GM18505 (cell line): ENCODE measurements around the gene TIMM10.
"Not testable (repeated sequence)": the region's sequence is repeated elsewhere in the genome, so short reads cannot be mapped to it uniquely, and the experiment has no call there.

Source experiments
- ATAC-seq: cut with Tn5 transposase; IDR thresholded peaks from one replicate; pipeline ENCODE4 v1.9.1; 2021; ENCODE audit not compliant: unreplicated experiment
- POLR2A ChIP-seq: IDR thresholded peaks from 4 replicates; pipeline ENCODE4 v1.6.1; 2011; ENCODE audit warnings: borderline replicate concordance; ENCODE audit not compliant: insufficient read depth, insufficient read length; ENCODE audit errors: extremely low read depth

TIMM10 gene

DNA sequence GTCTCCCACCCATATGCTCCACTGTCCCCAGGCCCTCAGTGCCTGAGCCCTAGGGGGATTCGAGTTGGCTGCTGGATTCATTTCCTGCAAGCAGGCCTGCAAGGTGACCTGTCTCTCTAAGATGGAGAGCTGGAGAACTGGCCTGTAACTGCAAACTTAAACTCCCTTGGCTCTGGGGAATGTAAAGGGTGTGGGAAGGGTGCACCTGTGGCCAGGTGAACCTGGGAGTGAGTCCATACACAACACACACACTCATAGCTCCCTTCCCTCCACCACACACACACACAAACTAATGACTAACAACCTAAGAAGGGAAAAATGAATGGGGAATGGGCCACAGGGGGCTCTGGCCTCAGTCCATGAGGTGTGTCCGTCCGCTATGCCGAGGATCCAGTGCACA lies 21.4 kb upstream of the TIMM10 start:
- ATAC-seq = no peak
- TF ChIP-seq POLR2A = no peak

DNA sequence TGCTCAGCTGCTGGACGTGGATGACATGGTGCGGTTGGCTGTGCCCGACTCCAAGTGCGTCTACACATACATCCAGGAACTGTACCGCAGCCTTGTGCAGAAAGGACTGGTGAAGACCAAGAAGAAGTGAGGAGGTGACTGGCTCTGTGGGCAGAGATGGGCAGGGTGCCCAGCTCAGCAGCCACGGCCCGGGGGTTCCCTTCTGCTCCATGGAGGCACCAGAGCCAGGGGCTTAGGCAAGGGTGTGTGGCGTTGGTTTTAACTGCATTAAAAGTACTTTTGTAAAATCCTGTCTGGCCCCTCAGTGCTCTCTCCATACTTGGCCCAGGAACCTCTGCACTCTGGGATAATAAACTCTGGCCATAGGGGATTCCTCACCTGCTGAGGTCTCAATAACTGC lies 19.4 kb upstream of the TIMM10 start:
- ATAC-seq = no peak
- TF ChIP-seq POLR2A = no peak

DNA sequence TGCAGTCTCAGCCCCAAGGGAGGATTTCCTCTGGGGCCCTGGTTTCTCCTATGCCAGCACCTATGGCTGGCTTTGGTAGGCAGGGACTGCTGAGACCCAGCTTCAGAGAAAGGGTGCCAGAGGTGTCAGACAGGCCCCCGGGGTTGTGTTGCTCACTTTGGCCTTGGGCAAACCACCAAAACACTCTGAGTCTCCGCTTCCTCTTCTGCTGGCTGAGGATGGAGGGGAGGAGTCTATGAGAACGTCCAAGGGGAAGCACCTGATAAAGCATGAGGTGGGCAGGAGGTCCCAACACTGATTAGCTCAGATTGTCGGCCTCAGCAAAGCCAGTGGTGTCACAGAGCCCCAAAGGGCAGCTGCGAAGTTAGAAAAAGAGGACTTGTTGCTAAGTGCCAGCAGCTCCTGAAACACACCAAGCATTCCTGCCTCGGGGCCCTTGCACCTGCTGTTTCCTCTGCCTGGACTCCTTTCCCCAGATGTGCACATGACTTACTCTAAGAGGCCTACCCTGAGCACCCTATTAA lies 17.4 kb upstream of the TIMM10 start:
- peak; percentile 89 for ATAC-seq
- no peak for TF ChIP-seq POLR2A

DNA sequence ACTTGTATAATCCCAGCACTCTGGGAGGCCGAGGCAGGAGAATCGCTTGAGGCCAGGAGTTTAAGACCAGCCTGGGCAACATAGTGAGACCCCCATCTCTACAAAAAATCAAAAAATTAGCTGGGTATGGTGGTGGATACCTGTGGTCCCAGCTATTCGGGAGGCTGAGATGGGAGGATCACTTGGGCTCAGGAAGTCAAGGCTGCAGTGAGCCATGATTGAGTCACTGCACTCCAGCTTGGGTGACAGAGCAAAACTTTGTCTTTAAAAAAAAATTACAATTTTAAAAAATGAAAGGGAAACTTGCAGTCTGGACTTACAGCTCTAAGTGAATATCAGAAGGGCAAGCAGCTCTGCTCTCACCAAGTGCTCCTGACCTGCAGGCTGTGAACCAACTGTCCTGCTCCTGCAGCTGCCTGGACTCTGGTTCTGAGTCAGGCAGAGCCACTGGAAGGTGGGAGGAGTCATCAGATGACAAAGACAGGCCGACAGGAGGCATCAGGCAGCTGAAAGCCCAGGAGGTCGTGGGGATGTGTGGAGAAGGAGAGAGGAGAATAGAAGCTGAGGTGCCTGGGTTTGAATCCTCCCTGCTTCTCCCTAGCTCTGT lies 16.4 kb upstream of the TIMM10 start:
- peak; percentile 52 for ATAC-seq
- TF ChIP-seq POLR2A = peak; percentile 2

DNA sequence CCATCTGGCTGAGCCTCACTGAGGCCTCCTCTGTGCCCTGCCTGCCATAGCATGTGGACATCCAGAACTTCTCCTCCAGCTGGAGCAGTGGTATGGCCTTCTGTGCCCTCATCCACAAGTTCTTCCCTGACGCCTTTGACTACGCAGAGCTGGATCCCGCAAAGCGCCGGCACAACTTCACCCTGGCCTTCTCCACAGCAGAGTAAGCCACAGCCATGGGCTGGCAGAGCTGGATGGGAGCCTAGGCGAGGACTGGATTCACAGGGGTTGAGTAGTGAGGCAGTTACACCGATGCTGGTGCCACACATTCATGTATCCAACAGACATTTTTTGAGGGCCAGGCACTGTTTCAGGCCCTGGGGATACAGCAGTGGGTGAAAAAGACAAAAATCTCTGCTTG lies 15.9 kb upstream of the TIMM10 start:
- no peak for ATAC-seq
- no peak for TF ChIP-seq POLR2A

DNA sequence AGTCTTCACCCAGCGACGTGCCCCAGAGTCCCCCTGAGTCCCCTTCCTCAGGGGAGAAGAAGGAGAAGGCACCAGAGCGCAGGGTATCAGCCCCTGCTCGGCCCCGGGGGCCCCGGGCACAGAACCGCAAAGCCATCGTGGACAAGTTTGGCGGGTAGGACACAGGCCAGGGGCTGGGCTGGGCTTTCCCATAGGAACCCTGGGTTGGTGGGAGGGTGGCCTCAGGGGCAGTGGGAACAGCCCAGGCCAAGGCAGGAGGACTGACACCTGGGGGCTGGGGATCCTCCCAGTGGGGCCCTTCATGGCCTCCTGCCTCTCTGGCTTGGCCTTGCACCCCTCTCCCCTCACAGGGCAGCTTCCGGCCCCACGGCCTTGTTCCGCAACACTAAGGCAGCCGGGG lies 15.3 kb upstream of the TIMM10 start:
- no peak for TF ChIP-seq POLR2A
- ATAC-seq = no peak

DNA sequence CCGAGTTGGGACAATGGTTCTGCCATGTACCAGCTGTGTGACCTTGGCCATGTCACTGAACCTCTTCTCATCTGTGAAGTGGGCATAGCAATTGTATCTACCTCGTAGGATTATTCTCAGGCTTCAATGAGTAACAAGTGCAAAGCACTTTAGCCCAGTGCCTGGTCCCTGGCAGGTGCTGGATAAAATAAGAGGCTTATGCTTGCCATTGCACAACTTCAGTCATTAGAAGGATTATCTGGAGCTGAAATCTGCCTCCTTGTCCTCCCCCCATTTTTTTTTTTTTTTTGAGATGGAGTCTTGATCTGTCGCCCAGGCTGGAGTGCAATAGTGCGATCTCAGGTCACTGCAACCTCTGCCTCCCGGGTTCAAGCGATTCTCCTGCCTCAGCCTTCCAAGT lies 14.0 kb upstream of the TIMM10 start:
- TF ChIP-seq POLR2A = no peak
- no peak for ATAC-seq

DNA sequence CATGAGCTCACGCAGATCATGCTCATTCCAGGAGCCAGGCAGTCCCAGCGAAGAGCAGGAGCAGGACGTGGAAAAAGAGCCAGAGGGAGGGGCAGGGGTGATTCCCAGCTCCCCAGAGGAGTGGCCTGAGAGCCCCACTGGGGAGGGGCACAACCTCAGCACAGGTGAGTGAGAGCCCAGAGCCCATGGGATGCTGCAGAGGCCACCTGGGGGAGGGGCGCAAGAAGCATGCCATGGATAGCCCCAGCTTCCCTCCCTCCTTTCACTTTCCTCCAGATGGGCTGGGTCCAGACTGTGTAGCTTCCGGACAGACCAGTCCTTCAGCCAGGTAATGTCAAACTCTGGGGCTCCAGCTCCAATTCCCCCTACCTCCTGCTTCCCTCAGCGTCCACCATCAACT lies 13.0 kb upstream of the TIMM10 start:
- no peak for TF ChIP-seq POLR2A
- no peak for ATAC-seq

DNA sequence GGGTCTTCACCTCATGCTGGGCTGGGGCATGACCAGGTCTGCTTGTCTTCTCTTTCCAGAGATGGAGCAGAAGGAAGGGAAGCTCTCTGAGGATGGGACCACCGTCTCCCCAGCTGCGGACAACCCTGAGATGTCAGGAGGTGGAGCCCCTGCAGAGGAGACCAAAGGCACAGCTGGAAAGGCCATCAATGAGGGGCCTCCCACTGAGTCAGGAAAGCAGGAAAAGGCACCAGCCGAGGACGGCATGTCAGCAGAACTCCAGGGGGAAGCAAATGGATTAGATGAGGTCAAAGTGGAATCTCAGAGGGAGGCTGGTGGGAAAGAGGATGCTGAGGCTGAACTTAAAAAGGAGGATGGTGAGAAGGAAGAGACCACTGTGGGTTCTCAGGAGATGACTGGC lies 12.0 kb upstream of the TIMM10 start:
- no peak for ATAC-seq
- TF ChIP-seq POLR2A = no peak

DNA sequence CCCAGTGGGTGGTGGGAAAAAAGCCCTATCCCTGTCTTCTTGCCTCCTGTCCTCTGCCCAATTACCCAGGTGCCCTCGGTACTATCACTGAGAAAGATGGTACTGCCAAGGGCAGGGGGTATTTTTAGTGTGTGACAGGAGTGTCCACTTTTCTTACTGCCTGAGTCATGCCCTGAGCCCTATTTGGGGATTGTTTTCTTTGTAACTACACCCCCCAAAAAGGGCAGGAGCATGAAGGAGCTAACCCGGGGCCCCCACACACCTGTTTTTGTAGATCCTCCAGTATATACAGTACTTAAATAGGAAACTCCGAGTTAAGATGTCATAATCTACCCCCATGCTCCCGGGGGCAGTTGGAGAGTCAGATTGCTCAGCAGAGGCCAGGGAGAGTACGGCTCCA lies 10.6 kb upstream of the TIMM10 start:
- no peak for TF ChIP-seq POLR2A
- ATAC-seq = no peak

DNA sequence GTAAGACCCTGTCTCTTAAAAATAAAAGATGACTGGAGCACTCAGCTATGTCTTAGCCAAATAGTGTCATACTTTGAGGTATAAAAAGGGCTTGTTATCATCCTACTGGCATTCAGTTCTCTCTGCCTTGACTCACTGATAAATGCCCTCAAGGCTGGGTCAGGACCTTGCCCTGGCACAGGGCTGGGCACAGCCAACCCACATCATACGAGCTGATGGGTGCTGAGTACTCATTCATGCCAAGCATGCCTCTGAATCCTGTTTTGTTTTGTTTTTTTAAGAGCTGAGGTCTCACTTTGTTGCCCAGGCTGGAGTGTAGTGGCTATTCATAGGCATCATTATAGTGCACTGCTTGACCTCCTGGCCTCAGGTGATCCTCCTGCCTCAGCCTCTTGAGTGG lies 8.8 kb upstream of the TIMM10 start:
- no peak for ATAC-seq
- no peak for TF ChIP-seq POLR2A

DNA sequence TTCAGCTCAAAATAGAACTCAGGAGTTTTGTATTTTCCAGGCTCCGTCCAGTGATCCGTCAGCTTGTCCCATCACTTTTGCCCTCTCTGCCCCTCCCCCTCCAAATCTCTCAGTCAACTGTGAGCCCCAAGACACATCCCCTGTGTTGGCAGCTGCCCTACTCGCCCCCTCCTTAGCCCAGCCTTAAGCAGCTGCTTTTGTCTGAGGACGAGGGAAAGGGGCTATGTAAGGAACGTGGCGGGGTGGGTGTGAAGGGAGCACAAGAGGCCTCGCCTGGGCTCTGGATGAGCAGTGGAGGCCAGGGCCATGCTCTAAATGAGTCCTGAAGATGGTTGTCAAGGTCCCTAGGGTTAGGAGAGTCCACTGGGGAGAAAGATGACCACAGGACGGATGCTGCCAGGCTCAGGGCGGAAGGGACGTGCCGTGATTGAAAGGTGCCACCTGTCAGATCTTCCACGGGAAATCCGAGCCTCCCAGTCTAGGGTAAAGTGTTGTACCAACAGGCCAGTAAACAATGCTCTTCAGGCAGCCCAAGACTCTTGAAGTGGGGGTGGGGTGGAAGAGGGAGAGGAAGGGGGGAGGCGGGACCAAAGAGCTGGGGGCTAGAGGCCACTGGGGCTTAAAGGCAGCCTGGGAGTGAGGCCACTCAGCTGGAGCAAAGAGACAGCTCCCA lies 6.5 kb upstream of the TIMM10 start, which contains the start of gene SMTNL1:
TSS of gene SMTNL1 (plus strand) at position 649 of the 673 bp plus-strand sequence. CDS start 5,048 bp downstream, outside the sequence.
- no peak for TF ChIP-seq POLR2A

DNA sequence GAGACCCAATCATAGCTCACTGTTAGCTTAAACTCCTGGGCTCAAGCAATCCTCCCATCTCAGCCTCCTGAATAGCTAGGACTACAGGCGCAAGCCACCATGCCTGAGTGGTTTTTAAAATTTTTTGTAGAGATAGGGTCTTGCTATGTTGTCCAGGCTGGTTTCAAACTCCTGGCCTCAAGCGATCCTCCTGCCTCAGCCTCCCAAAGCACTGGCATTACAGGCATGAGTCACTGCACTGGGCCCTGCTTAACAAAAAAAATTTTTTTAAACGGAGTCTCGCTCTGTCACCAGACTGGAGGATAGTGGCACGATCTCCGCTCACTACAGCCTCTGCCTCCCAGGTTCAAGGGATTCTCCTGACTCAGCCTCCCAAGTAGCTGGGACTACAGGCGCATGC lies 3.9 kb upstream of the TIMM10 start:
- ATAC-seq = not testable (repeated sequence)

More for the DNA sequence above, 6.5 kb upstream of the TIMM10 start, which contains the start of gene SMTNL1:
- ATAC-seq = no peak

DNA sequence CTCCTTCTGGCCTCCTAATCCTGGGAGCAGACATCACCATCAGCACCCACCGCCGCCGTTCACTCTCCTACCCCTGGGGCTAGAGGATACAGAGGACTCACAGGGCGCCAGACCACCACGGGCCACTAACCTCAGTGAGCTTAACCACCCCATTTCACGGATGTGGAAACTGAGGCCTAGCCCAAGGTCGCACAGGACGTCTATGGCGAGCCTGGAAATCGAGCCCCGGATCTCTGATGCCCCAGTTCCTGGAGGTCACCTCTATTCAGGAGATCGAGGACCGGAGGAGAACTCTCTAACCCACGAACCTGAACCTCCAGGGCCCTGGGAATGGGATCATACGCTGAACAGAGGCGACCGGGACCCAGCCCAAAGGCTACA lies 349 bp downstream of the TIMM10 start:
- ATAC-seq = peak; percentile 3
- TF ChIP-seq POLR2A = no peak

DNA sequence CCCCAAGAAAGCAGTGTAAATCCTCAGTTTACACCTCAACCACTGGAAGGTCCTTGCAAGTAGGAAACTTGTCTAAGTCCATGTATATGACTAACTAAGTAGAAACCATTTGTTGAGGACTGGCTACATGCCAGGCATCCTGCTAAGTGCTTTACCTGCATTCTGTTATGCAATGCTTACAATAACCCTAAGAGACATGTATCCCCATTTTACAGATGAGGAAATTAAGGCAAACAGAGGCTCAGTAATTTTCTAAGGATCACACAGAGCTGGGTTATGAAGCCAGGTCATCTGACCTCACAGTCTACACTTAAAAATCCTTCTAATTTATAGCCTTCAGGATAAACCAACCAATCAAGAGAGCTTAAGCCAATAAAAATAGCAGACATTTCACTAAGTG lies 1.5 kb downstream of the TIMM10 start:
- no peak for TF ChIP-seq POLR2A
- no peak for ATAC-seq

DNA sequence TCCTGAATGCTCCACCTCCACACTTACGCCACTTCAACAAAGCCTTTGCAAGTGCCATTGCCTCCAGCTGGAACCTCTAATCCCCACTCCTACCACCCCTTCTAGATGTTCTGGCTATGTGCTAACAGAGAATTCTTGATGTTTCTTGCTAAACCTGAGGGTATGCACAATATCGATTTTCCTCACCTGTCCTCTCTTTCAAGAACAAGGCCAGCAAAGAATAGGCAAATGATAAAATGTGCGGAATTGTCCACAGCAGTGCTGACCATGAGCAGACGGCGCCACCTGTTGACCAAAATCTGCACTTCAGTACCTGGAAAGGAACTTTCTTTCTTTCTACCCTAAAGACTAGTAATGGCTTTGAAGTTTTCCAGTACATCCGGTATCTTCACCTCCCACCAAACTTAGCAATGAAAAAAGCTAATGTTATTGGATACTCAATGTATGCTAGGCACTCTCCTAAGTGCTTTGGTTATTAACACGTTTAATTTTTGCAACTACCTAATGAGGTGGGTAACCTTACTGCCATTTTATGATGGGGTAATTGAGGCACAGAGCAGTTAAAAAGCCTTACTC lies 3.4 kb downstream of the TIMM10 start:
- no peak for TF ChIP-seq POLR2A
- no peak for ATAC-seq
